ENCODE results near the gene BMP6. TPM values are rescaled to one million over a fixed set of nuclear protein-coding genes. Genes with fewer than 3 reads are reported as not detected.

Gene BMP6
- total RNA-seq, 1 donor from 2014 or later = 2.1 TPM

DNA sequence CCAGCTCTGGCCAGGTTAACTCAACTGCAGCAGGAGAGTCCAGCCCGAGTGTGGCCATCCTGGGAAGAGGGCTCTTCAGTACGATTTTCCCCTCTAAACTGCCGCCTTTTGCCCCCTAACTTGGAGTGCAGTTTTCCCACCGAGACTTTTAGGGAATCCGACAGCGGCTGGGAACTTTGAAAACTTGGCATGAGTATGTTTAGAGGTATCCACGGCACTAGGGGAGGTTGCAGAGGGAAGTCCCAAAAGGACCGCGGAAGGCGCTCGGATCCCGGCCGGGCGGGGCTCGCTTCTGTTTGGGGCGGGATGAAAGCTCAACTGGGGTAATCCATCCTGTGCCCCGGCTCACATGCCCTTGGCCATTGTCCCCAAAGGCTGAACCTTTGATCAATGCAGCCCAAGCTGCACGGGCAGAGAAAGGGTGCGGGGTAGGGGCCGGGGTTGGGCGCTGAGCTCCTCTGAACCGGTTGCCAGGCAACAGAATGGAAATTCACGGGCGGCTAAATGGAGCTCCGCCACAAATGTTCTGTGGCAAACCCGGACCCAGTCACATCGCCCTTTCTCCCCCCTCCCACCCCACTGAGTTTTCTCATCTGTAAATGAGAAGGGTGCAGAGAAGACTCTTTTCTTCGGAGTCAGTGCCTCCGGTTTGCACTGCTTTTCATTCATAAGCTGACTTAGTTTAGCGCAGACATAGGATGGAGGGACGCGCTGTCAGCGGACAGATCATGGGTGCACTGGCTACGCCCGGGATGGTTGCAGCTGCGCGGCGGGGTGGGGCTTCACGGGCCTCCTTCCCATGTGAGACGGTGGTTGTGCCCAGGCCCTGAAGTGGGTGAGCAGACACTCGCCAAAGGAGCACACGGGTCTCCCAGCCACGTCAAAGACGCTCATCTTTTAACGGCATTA is 2.3 kb downstream of the BMP6 start:
- Histone ChIP-seq H3K4me1 (ENCODE audit: control insufficient read depth in 3 of 3, insufficient read depth in 3 of 3, low read length in 3 of 3) (peaks cover 26 to 32% (median 30%) of the 10 kb centered on the region in 3 donors), H3K36me3 (ENCODE audit: control insufficient read depth in 3 of 3, insufficient read depth in 3 of 3, low read length in 3 of 3) (no peaks in the 10 kb centered on the region), H3K27me3 (ENCODE audit: control insufficient read depth in 3 of 3, insufficient read depth in 3 of 3, low read length in 3 of 3) (peaks cover 41 to 58% (median 48%) of the 10 kb centered on the region in 3 donors), H3K9ac (ENCODE audit: low read depth in 1 of 3, low read length in 3 of 3) (peak overlapping the region; percentile 21 to 40 (median 23)), H3K4me3 (ENCODE audit: low read length in 3 of 3) (peak overlapping the region; percentile 60 to 75 (median 72)), H3K27ac (ENCODE audit: low read depth, low read length) (no peak overlapping the region), H3K9me3 (ENCODE audit: control insufficient read depth in 3 of 3, low read length in 3 of 3) (no peaks in the 10 kb centered on the region)

GRCh38 chr6:7728855-7729590 is 3.1 kb downstream of the BMP6 start:
- Histone ChIP-seq H3K27me3 (ENCODE audit: control insufficient read depth in 3 of 3, insufficient read depth in 3 of 3, low read length in 3 of 3) (peaks cover 41 to 58% (median 45%) of the 10 kb centered on the region in 3 donors), H3K36me3 (ENCODE audit: control insufficient read depth in 3 of 3, insufficient read depth in 3 of 3, low read length in 3 of 3) (no peaks in the 10 kb centered on the region), H3K9ac (ENCODE audit: low read depth in 1 of 3, low read length in 3 of 3) (peak overlapping the region in 1 of 3 donors; percentile 40), H3K27ac (ENCODE audit: low read depth, low read length) (no peak overlapping the region), H3K4me1 (ENCODE audit: control insufficient read depth in 3 of 3, insufficient read depth in 3 of 3, low read length in 3 of 3) (peaks cover 26 to 29% (median 29%) of the 10 kb centered on the region in 3 donors), H3K9me3 (ENCODE audit: control insufficient read depth in 3 of 3, low read length in 3 of 3) (no peaks in the 10 kb centered on the region), H3K4me3 (ENCODE audit: low read length in 3 of 3) (peak overlapping the region; percentile 60 to 75 (median 72))

- H3K27ac ChIP-seq (ENCODE audit: low read depth, low read length) = no peak overlapping the region
- H3K4me1 ChIP-seq (ENCODE audit: control insufficient read depth in 3 of 3, insufficient read depth in 3 of 3, low read length in 3 of 3) = peaks cover 26 to 29% (median 29%) of the 10 kb centered on the region in 3 donors
- no peaks in the 10 kb centered on the region for H3K9me3 ChIP-seq (ENCODE audit: control insufficient read depth in 3 of 3, low read length in 3 of 3)
- H3K36me3 ChIP-seq (ENCODE audit: control insufficient read depth in 3 of 3, insufficient read depth in 3 of 3, low read length in 3 of 3) = no peaks in the 10 kb centered on the region
- no peak overlapping the region for H3K9ac ChIP-seq (ENCODE audit: low read depth in 1 of 3, low read length in 3 of 3)
- peaks cover 37 to 53% (median 45%) of the 10 kb centered on the region in 3 donors for H3K27me3 ChIP-seq (ENCODE audit: control insufficient read depth in 3 of 3, insufficient read depth in 3 of 3, low read length in 3 of 3)
- no peak overlapping the region for H3K4me3 ChIP-seq (ENCODE audit: low read length in 3 of 3)
Measured at GRCh38 chr6:7730001-7730783, 4.3 kb downstream of the BMP6 start.

DNA sequence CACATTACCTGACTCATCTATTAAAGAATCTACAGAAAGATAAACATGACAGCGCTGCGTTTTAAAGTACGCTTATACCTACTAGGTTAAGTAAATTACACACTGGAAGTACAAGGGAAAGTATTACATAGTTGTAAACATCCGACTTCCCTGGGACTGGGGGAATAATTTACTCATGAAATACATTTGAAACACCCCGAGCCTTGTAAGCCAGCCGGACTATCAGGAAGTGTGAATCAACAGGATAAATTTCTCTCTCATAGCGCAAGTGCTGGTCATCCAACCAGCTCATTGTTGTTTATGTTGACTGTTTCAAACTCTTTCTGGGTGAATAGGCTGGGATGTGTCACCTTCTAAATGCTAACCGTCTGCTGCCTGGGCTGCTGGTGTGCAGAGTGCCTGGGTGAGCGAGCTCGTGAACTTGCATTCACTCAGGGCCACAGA is 4.9 kb downstream of the BMP6 start:
- Histone ChIP-seq H3K36me3 (ENCODE audit: control insufficient read depth in 3 of 3, insufficient read depth in 3 of 3, low read length in 3 of 3) (no peaks in the 10 kb centered on the region), H3K27ac (ENCODE audit: low read depth, low read length) (no peak overlapping the region), H3K4me1 (ENCODE audit: control insufficient read depth in 3 of 3, insufficient read depth in 3 of 3, low read length in 3 of 3) (peaks cover 24 to 26% (median 24%) of the 10 kb centered on the region in 3 donors), H3K4me3 (ENCODE audit: low read length in 3 of 3) (no peak overlapping the region), H3K9me3 (ENCODE audit: control insufficient read depth in 3 of 3, low read length in 3 of 3) (no peaks in the 10 kb centered on the region), H3K27me3 (ENCODE audit: control insufficient read depth in 3 of 3, insufficient read depth in 3 of 3, low read length in 3 of 3) (peaks cover 37 to 48% (median 41%) of the 10 kb centered on the region in 3 donors), H3K9ac (ENCODE audit: low read depth in 1 of 3, low read length in 3 of 3) (no peak overlapping the region)

- H3K27me3 ChIP-seq (ENCODE audit: control insufficient read depth in 3 of 3, insufficient read depth in 3 of 3, low read length in 3 of 3) = peaks cover 37 to 44% (median 39%) of the 10 kb centered on the region in 3 donors
- no peak overlapping the region for H3K9ac ChIP-seq (ENCODE audit: low read depth in 1 of 3, low read length in 3 of 3)
- H3K36me3 ChIP-seq (ENCODE audit: control insufficient read depth in 3 of 3, insufficient read depth in 3 of 3, low read length in 3 of 3) = no peaks in the 10 kb centered on the region
- no peak overlapping the region for H3K4me3 ChIP-seq (ENCODE audit: low read length in 3 of 3)
- no peak overlapping the region for H3K27ac ChIP-seq (ENCODE audit: low read depth, low read length)
- H3K9me3 ChIP-seq (ENCODE audit: control insufficient read depth in 3 of 3, low read length in 3 of 3) = no peaks in the 10 kb centered on the region
- peaks cover 20 to 23% (median 22%) of the 10 kb centered on the region in 3 donors for H3K4me1 ChIP-seq (ENCODE audit: control insufficient read depth in 3 of 3, insufficient read depth in 3 of 3, low read length in 3 of 3)
Measured at GRCh38 chr6:7731294-7731693, 5.4 kb downstream of the BMP6 start.

GRCh38 chr6:7732228-7732627 is 6.3 kb downstream of the BMP6 start:
- Histone ChIP-seq H3K9me3 (ENCODE audit: control insufficient read depth in 3 of 3, low read length in 3 of 3) (no peaks in the 10 kb centered on the region), H3K9ac (ENCODE audit: low read depth in 1 of 3, low read length in 3 of 3) (no peak overlapping the region), H3K27me3 (ENCODE audit: control insufficient read depth in 3 of 3, insufficient read depth in 3 of 3, low read length in 3 of 3) (peaks cover 32 to 38% (median 34%) of the 10 kb centered on the region in 3 donors), H3K27ac (ENCODE audit: low read depth, low read length) (no peak overlapping the region), H3K4me1 (ENCODE audit: control insufficient read depth in 3 of 3, insufficient read depth in 3 of 3, low read length in 3 of 3) (peaks cover 13 to 17% (median 15%) of the 10 kb centered on the region in 3 donors), H3K36me3 (ENCODE audit: control insufficient read depth in 3 of 3, insufficient read depth in 3 of 3, low read length in 3 of 3) (no peaks in the 10 kb centered on the region), H3K4me3 (ENCODE audit: low read length in 3 of 3) (no peak overlapping the region)

- H3K27me3 ChIP-seq (ENCODE audit: control insufficient read depth in 3 of 3, insufficient read depth in 3 of 3, low read length in 3 of 3) = peaks cover 9 to 15% (median 13%) of the 10 kb centered on the region in 3 donors
Measured at GRCh38 chr6:7734707-7735383, 8.9 kb downstream of the BMP6 start.

DNA sequence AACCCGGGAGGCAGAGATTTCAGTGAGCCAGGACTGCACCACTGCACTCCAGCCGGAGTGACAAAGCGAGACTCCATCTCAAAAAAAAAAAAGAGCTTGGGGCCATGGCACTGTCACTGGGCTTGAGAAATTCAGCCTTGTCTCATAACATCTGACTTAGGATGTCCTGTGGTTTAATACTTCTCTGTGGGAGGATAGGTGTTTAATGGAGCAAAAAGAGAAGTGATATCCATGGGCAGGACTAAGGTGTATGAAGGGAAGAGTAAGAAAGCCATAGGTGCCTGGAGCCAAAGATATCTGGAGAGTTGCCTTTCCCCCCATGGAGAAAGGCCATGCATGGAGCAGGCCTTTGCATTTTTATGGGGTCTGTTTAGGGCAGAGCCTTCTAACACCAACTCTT is 11.2 kb downstream of the BMP6 start:
- peaks cover 0 to 4% (median 0%) of the 10 kb centered on the region in 3 donors for H3K27me3 ChIP-seq (ENCODE audit: control insufficient read depth in 3 of 3, insufficient read depth in 3 of 3, low read length in 3 of 3)
- H3K36me3 ChIP-seq (ENCODE audit: control insufficient read depth in 3 of 3, insufficient read depth in 3 of 3, low read length in 3 of 3) = no peaks in the 10 kb centered on the region
- no peak overlapping the region for H3K9ac ChIP-seq (ENCODE audit: low read depth in 1 of 3, low read length in 3 of 3)
- no peaks in the 10 kb centered on the region for H3K9me3 ChIP-seq (ENCODE audit: control insufficient read depth in 3 of 3, low read length in 3 of 3)
- no peak overlapping the region for H3K4me3 ChIP-seq (ENCODE audit: low read length in 3 of 3)
- H3K4me1 ChIP-seq (ENCODE audit: control insufficient read depth in 3 of 3, insufficient read depth in 3 of 3, low read length in 3 of 3) = no peaks in the 10 kb centered on the region
- H3K27ac ChIP-seq (ENCODE audit: low read depth, low read length) = no peak overlapping the region

More at GRCh38 chr6:7734707-7735383, 8.9 kb downstream of the BMP6 start:
- Histone ChIP-seq H3K4me1 (ENCODE audit: control insufficient read depth in 3 of 3, insufficient read depth in 3 of 3, low read length in 3 of 3) (no peaks in the 10 kb centered on the region), H3K36me3 (ENCODE audit: control insufficient read depth in 3 of 3, insufficient read depth in 3 of 3, low read length in 3 of 3) (no peaks in the 10 kb centered on the region), H3K9me3 (ENCODE audit: control insufficient read depth in 3 of 3, low read length in 3 of 3) (no peaks in the 10 kb centered on the region), H3K27ac (ENCODE audit: low read depth, low read length) (no peak overlapping the region), H3K4me3 (ENCODE audit: low read length in 3 of 3) (no peak overlapping the region), H3K9ac (ENCODE audit: low read depth in 1 of 3, low read length in 3 of 3) (no peak overlapping the region)

GRCh38 chr6:7737867-7738266 is 12.0 kb downstream of the BMP6 start:
- no peak overlapping the region for H3K4me3 ChIP-seq (ENCODE audit: low read length in 3 of 3)
- H3K9me3 ChIP-seq (ENCODE audit: control insufficient read depth in 3 of 3, low read length in 3 of 3) = no peaks in the 10 kb centered on the region
- H3K36me3 ChIP-seq (ENCODE audit: control insufficient read depth in 3 of 3, insufficient read depth in 3 of 3, low read length in 3 of 3) = no peaks in the 10 kb centered on the region
- no peaks in the 10 kb centered on the region for H3K4me1 ChIP-seq (ENCODE audit: control insufficient read depth in 3 of 3, insufficient read depth in 3 of 3, low read length in 3 of 3)
- no peak overlapping the region for H3K27ac ChIP-seq (ENCODE audit: low read depth, low read length)
- H3K27me3 ChIP-seq (ENCODE audit: control insufficient read depth in 3 of 3, insufficient read depth in 3 of 3, low read length in 3 of 3) = no peaks in the 10 kb centered on the region
- no peak overlapping the region for H3K9ac ChIP-seq (ENCODE audit: low read depth in 1 of 3, low read length in 3 of 3)
